Measurements from ENCODE around the gene ELSPBP1.
"Not testable (repeated sequence)": the region's sequence is repeated elsewhere in the genome, so short reads cannot be mapped to it uniquely, and the experiment has no call there.

The ELSPBP1 gene

GRCh38 chr19:47994209-47994802, at the start of gene ELSPBP1:
Gene ELSPBP1 (plus strand): TSS chr19:47994632. CDS start chr19:48008668, 14,036 bp downstream.
- H3K4me1 ChIP-seq (ENCODE audit: insufficient read depth, low read length) = no peaks in the 10 kb centered on the region
- peaks cover 3% of the 10 kb centered on the region for H3K27me3 ChIP-seq (ENCODE audit: insufficient read depth, low read length, poor library complexity)
- H2AFZ ChIP-seq (ENCODE audit: low read depth, low read length) = no peak within 1 kb of the TSS
- no peak for DNase-seq
- H3K79me2 ChIP-seq (ENCODE audit: insufficient read depth, low read length) = no peaks in the 10 kb centered on the region
- H3K27ac ChIP-seq (ENCODE audit: low read length) = no peak within 1 kb of the TSS
- ATAC-seq (ENCODE audit: insufficient read depth, low read depth) = no peak
- H3K9me3 ChIP-seq (ENCODE audit: insufficient read depth, low read length, severe bottlenecking) = no peaks in the 10 kb centered on the region
- H3K4me3 ChIP-seq (ENCODE audit: low read depth in 1 of 2, low read length in 2 of 2) = no peak within 1 kb of the TSS
- H3K9ac ChIP-seq (ENCODE audit: low read depth, low read length) = no peak within 1 kb of the TSS
- TF ChIP-seq EZH2 (IDR thresholded peaks at IDR 0.05; ENCODE audit: borderline replicate concordance, low read depth, low read length, severe bottlenecking) = no peak
- TF ChIP-seq CTCF (IDR thresholded peaks at IDR 0.05; ENCODE audit: borderline replicate concordance, extremely low read depth, low read length, poor library complexity, severe bottlenecking) = no peak
- no peaks in the 10 kb centered on the region for H3K36me3 ChIP-seq (ENCODE audit: insufficient read depth, low read length)
- no peak within 1 kb of the TSS for H3K4me2 ChIP-seq (ENCODE audit: insufficient read depth, low read length)
- H4K20me1 ChIP-seq (ENCODE audit: insufficient read depth, low read length) = no peaks in the 10 kb centered on the region

GRCh38 chr19:47949852-47950521, 44.4 kb upstream of the ELSPBP1 start:
- H3K9me3 ChIP-seq (ENCODE audit: insufficient read depth, low read length, severe bottlenecking); H2AFZ ChIP-seq (ENCODE audit: low read depth, low read length); ATAC-seq (ENCODE audit: insufficient read depth, low read depth); H3K4me2 ChIP-seq (ENCODE audit: insufficient read depth, low read length); H3K4me3 ChIP-seq (ENCODE audit: low read depth in 1 of 2, low read length in 2 of 2); H3K27me3 ChIP-seq (ENCODE audit: insufficient read depth, low read length, poor library complexity); H3K4me1 ChIP-seq (ENCODE audit: insufficient read depth, low read length); H3K79me2 ChIP-seq (ENCODE audit: insufficient read depth, low read length); H3K27ac ChIP-seq (ENCODE audit: low read length); H4K20me1 ChIP-seq (ENCODE audit: insufficient read depth, low read length); H3K9ac ChIP-seq (ENCODE audit: low read depth, low read length); H3K36me3 ChIP-seq (ENCODE audit: insufficient read depth, low read length): not testable (repeated sequence)
- TF ChIP-seq CTCF (IDR thresholded peaks at IDR 0.05; ENCODE audit: borderline replicate concordance, extremely low read depth, low read length, poor library complexity, severe bottlenecking) = peak; percentile 48
- peak; percentile 31 for DNase-seq

DNA sequence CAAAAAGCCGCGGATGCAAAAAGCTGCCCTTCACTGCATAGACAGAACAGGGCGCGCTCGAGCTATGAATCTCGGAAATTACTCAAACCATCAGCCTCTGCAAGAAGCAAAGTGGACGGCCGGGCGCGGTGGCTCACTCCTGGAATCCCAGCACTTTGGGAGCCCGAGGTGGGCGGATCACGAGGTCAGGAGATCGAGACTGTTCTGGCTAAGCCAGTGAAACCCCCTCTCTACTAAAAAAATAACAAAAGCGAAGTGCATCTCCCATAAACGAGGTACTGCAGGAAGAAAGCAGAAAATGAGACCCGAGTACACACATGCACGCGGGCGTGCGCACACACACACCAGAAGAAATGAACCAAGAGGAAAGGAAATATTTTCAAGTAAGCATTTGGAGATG, 42.3 kb upstream of the ELSPBP1 start:
- H2AFZ ChIP-seq (ENCODE audit: low read depth, low read length); H3K9ac ChIP-seq (ENCODE audit: low read depth, low read length); H3K79me2 ChIP-seq (ENCODE audit: insufficient read depth, low read length); H3K36me3 ChIP-seq (ENCODE audit: insufficient read depth, low read length); H3K4me2 ChIP-seq (ENCODE audit: insufficient read depth, low read length); H3K4me1 ChIP-seq (ENCODE audit: insufficient read depth, low read length); DNase-seq; H3K27ac ChIP-seq (ENCODE audit: low read length); H3K27me3 ChIP-seq (ENCODE audit: insufficient read depth, low read length, poor library complexity); ATAC-seq (ENCODE audit: insufficient read depth, low read depth); H3K4me3 ChIP-seq (ENCODE audit: low read depth in 1 of 2, low read length in 2 of 2); H4K20me1 ChIP-seq (ENCODE audit: insufficient read depth, low read length); H3K9me3 ChIP-seq (ENCODE audit: insufficient read depth, low read length, severe bottlenecking): not testable (repeated sequence)

- not testable (repeated sequence) for H4K20me1 ChIP-seq (ENCODE audit: insufficient read depth, low read length); H2AFZ ChIP-seq (ENCODE audit: low read depth, low read length); H3K9me3 ChIP-seq (ENCODE audit: insufficient read depth, low read length, severe bottlenecking); H3K4me2 ChIP-seq (ENCODE audit: insufficient read depth, low read length); H3K4me3 ChIP-seq (ENCODE audit: low read depth in 1 of 2, low read length in 2 of 2); H3K79me2 ChIP-seq (ENCODE audit: insufficient read depth, low read length); H3K9ac ChIP-seq (ENCODE audit: low read depth, low read length); ATAC-seq (ENCODE audit: insufficient read depth, low read depth); H3K27me3 ChIP-seq (ENCODE audit: insufficient read depth, low read length, poor library complexity); H3K4me1 ChIP-seq (ENCODE audit: insufficient read depth, low read length); H3K27ac ChIP-seq (ENCODE audit: low read length); H3K36me3 ChIP-seq (ENCODE audit: insufficient read depth, low read length)
- DNase-seq = peak; percentile 16
These were observed 38.5 kb upstream of the ELSPBP1 start for GRCh38 chr19:47955936-47956335.

Data from DND-41 (cell line).